Endothelial cell of umbilical vein (primary cell): ENCODE data around the gene RGS7. TPM values are rescaled to one million over a fixed set of nuclear protein-coding genes. Genes with fewer than 3 reads are reported as not detected.

Experiments
- BruUV-seq: library from RNA; stranded (reverse); fragments of 400-500 nt; replicated peaks from 2 replicates; lab custom pipeline; 2021; lab: Mats Ljungman, UMichigan
- CTCF ChIA-PET: fragments of 300-600, 350-600 bp; sonication (Branson Sonifier 250); formaldehyde crosslinking; loops from one replicate; lab custom pipeline; 2021; ENCODE audit warnings: antibody characterized with exemption, inconsistent platforms; lab: Charles Lee
- POLR2A ChIA-PET: fragments of 300-600, 350-600 bp; sonication (Branson Sonifier 250); formaldehyde crosslinking; loops from one replicate; lab custom pipeline; 2021; ENCODE audit warnings: antibody characterized with exemption, inconsistent platforms; lab: Charles Lee
- DNase-seq: peaks from one replicate; pipeline ENCODE4 v3.0.0-alpha.2; 2011; ENCODE audit warnings: low read depth, low spot score
- FAIRE-seq: peaks from 2 replicates; lab custom pipeline; 2011; peaks lifted over from hg19 to GRCh38; lab: Jason Lieb, UNC
- H2AFZ ChIP-seq: 2 replicates; pipeline ENCODE4 v1.6.0; 2012; ENCODE audit warnings: low read depth, low read length, control low read depth, inconsistent platforms
- H3K27ac ChIP-seq: 2 replicates; pipeline ENCODE4 v1.5.1; 2011; ENCODE audit warnings: low read depth, mild to moderate bottlenecking, control low read depth, low read length, moderate library complexity; ENCODE audit not compliant: insufficient read depth
- H3K27me3 ChIP-seq, 2 experiments: 2 replicates each; pipeline versions ENCODE4 v1.6.0 to v1.6.1; 2011; ENCODE audit warnings: low read length in 2 of 2, mixed read lengths in 1 of 2; ENCODE audit not compliant: control insufficient read depth in 2 of 2, insufficient read depth in 2 of 2
- H3K36me3 ChIP-seq, 2 experiments: 2 replicates in 1 of 2; 3 replicates in 1 of 2; pipeline ENCODE4 v1.5.1; 2011; ENCODE audit warnings: low read length in 2 of 2, mild to moderate bottlenecking in 1 of 2, moderate library complexity in 1 of 2; ENCODE audit not compliant: control insufficient read depth in 2 of 2, insufficient read depth in 2 of 2; ENCODE audit errors: extremely low read depth in 1 of 2
- H3K4me1 ChIP-seq: 3 replicates; pipeline ENCODE4 v1.5.1; 2011; ENCODE audit warnings: mild to moderate bottlenecking, low read length; ENCODE audit not compliant: control insufficient read depth, insufficient read depth; ENCODE audit errors: extremely low read depth
- H3K4me2 ChIP-seq: 2 replicates; pipeline ENCODE4 v1.6.1; 2011; ENCODE audit warnings: low read length, control low read depth, mixed read lengths; ENCODE audit not compliant: insufficient read depth
- H3K4me3 ChIP-seq, 3 experiments: fragments of 200-600 bp in 1 of 3; sonication (generic), shearing (Covaris generic) in 1 of 3; replicated peaks in 1 of 3; 2 replicates each; pipeline ENCODE4 v1.5.1; 2011 to 2016; ENCODE audit warnings: control low read depth in 3 of 3, low read length in 3 of 3, mild to moderate bottlenecking in 2 of 3, inconsistent platforms in 1 of 3, low read depth in 1 of 3, moderate library complexity in 1 of 3; ENCODE audit not compliant: insufficient read depth in 1 of 3
- H3K79me2 ChIP-seq: 2 replicates; pipeline ENCODE4 v1.6.0; 2012; ENCODE audit warnings: low read length, inconsistent platforms; ENCODE audit not compliant: control insufficient read depth, insufficient read depth
- H3K9ac ChIP-seq: replicated peaks from 2 replicates; pipeline ENCODE3; 2011; ENCODE audit warnings: low read length, control low read depth; ENCODE audit not compliant: insufficient read depth; ENCODE audit errors: extremely low read depth
- H3K9me1 ChIP-seq: replicated peaks from 3 replicates; pipeline ENCODE4 v1.6.0; 2011; ENCODE audit warnings: mild to moderate bottlenecking, low read length; ENCODE audit not compliant: control insufficient read depth, insufficient read depth; ENCODE audit errors: extremely low read depth
- H3K9me3 ChIP-seq: replicated peaks from 2 replicates; pipeline ENCODE4 v1.5.1; 2012; ENCODE audit warnings: low read length, inconsistent platforms; ENCODE audit not compliant: control insufficient read depth, insufficient read depth
- H4K20me1 ChIP-seq: replicated peaks from 2 replicates; pipeline ENCODE3; 2011; ENCODE audit warnings: mild to moderate bottlenecking, low read length; ENCODE audit not compliant: control insufficient read depth, insufficient read depth; ENCODE audit errors: extremely low read depth
- CTCF ChIP-seq, 2 donors: IDR thresholded peaks; 1 replicate in 1 of 2; 2 replicates in 1 of 2; pipeline ENCODE4 v1.5.1; 2011; ENCODE audit warnings: low read length in 2 of 2, mild to moderate bottlenecking in 2 of 2, moderate library complexity in 2 of 2, control low read depth in 1 of 2, inconsistent platforms in 1 of 2, low read depth in 1 of 2; ENCODE audit not compliant: insufficient read depth in 1 of 2; ENCODE audit errors: extremely low read depth in 1 of 2
- EZH2 ChIP-seq: IDR thresholded peaks from 2 replicates; pipeline ENCODE4 v1.6.1; 2012; ENCODE audit warnings: borderline replicate concordance, low read depth, mild to moderate bottlenecking, moderate library complexity, low read length, inconsistent platforms; ENCODE audit not compliant: severe bottlenecking
- FOS ChIP-seq: IDR thresholded peaks from 2 replicates; pipeline ENCODE4 v1.6.1; 2011; ENCODE audit warnings: mild to moderate bottlenecking, low read length, moderate library complexity, borderline replicate concordance; ENCODE audit not compliant: insufficient read depth
- GATA2 ChIP-seq: IDR thresholded peaks from 2 replicates; pipeline ENCODE4 v1.7.0; 2011; ENCODE audit warnings: low read depth, mild to moderate bottlenecking, moderate library complexity, mixed read lengths, low read length; ENCODE audit not compliant: insufficient read length, insufficient read depth
- JUN ChIP-seq: IDR thresholded peaks from 2 replicates; pipeline ENCODE4 v1.6.1; 2011; ENCODE audit warnings: borderline replicate concordance, low read depth; ENCODE audit not compliant: insufficient read length, insufficient read depth
- MYC ChIP-seq: IDR thresholded peaks from one replicate; pipeline ENCODE4 v1.6.1; 2011; ENCODE audit warnings: mild to moderate bottlenecking, low read depth, low read length
- POLR2A ChIP-seq: IDR thresholded peaks from 2 replicates; pipeline ENCODE4 v1.6.1; 2012; ENCODE audit warnings: low read depth, mild to moderate bottlenecking, control low read depth, low read length
- POLR2AphosphoS5 ChIP-seq: IDR thresholded peaks from 2 replicates; pipeline ENCODE4 v1.6.1; 2012; ENCODE audit warnings: low read depth, mild to moderate bottlenecking, control low read depth, low read length, moderate library complexity; ENCODE audit not compliant: insufficient read depth
- dilution Hi-C: fragments of 300-500 bp; cut with MboI; formaldehyde crosslinking; loops from one replicate; pipeline ENCODE4 v1.15.0; 2019; ENCODE audit warnings: low sequenced_read_pairs; ENCODE audit not compliant: extremely low pct_ligation_motif_present
- intact Hi-C: fragments of 100-400 bp; cut with micrococcal nuclease; formaldehyde crosslinking; loops from one replicate; pipeline ENCODE4 v1.10.0; 2022
- polyA plus RNA-seq, 4 experiments: library from polyadenylated mRNA; depleted of rRNA in 3 of 4; stranded (reverse) in 3 of 4; unstranded in 1 of 4; fragments of >200 nt; gene quantifications; 2 replicates each; pipeline versions ENCODE4 v1.2.1 to v1.2.3, GENCODE V29; 2011 to 2012; ENCODE audit warnings: missing spikeins in 1 of 4
- total RNA-seq: library from RNA; stranded (reverse); gene quantifications from 2 replicates; pipeline ENCODE4 v1.2.3, GENCODE V29; 2021

The RGS7 gene
- total and polyA plus RNA-seq, 2 donors (not counting 3 experiments of a cell fraction or from before 2014, with no cell fraction given) = 0.43 to 0.44 TPM

- intact Hi-C loops (no loop called here), dilution Hi-C loops (no loop called here)
- H3K79me2 ChIP-seq = no peaks in the 10 kb centered on the region
- ChIA-PET POLR2A (no interaction called here), CTCF (no interaction called here)
- H3K27me3 ChIP-seq = no peaks in the 10 kb centered on the region
- TF ChIP-seq POLR2AphosphoS5 (no peak), POLR2A (no peak), GATA2 (no peak), JUN (no peak), EZH2 (no peak), FOS (no peak)
- H3K4me1 ChIP-seq = no peaks in the 10 kb centered on the region
- H3K9me1 ChIP-seq = no peaks in the 10 kb centered on the region
- no peak for FAIRE-seq
- H3K9ac ChIP-seq = no peak overlapping the region
- peaks cover 2% of the 10 kb centered on the region for H3K9me3 ChIP-seq
- H3K4me2 ChIP-seq = no peak overlapping the region
- no TSS peak for BruUV-seq
- no peaks in the 10 kb centered on the region for H3K36me3 ChIP-seq
- no peak overlapping the region for H2AFZ ChIP-seq
- H3K27ac ChIP-seq = no peak overlapping the region
- no peaks in the 10 kb centered on the region for H4K20me1 ChIP-seq
- no peak overlapping the region for H3K4me3 ChIP-seq
- DNase-seq = no peak
Observed at GRCh38 chr1:241101622-241102021, 255.4 kb downstream of the RGS7 start.

- H3K4me3 ChIP-seq = no peak overlapping the region
- H3K4me1 ChIP-seq = no peaks in the 10 kb centered on the region
- H4K20me1 ChIP-seq = no peaks in the 10 kb centered on the region
- no peaks in the 10 kb centered on the region for H3K27me3 ChIP-seq
- intact Hi-C loops (no loop called here), dilution Hi-C loops (no loop called here)
- ChIA-PET POLR2A (no interaction called here), CTCF (interaction anchor here (0.9 kb wide), 1 partner anchor 14 kb away, joined by 3 read pairs; no protein-coding TSS in a partner anchor)
- no peaks in the 10 kb centered on the region for H3K36me3 ChIP-seq
- BruUV-seq = no TSS peak
- DNase-seq (no peak), FAIRE-seq (no peak)
- TF ChIP-seq POLR2A = no peak
- no peak for TF ChIP-seq POLR2AphosphoS5
- no peak for TF ChIP-seq CTCF (IDR thresholded peaks at IDR 0.05; ENCODE audit: extremely low read depth in 1 of 2, insufficient read depth in 1 of 2, low read depth in 1 of 2, low read length in 2 of 2)
- no peak for TF ChIP-seq MYC
- no peak for TF ChIP-seq FOS
- no peak for TF ChIP-seq EZH2
- no peak overlapping the region for H3K9ac ChIP-seq
- no peak overlapping the region for H2AFZ ChIP-seq
- no peaks in the 10 kb centered on the region for H3K79me2 ChIP-seq
- H3K9me1 ChIP-seq = no peaks in the 10 kb centered on the region
- H3K4me2 ChIP-seq = no peak overlapping the region
- peaks cover 2% of the 10 kb centered on the region for H3K9me3 ChIP-seq
- no peak overlapping the region for H3K27ac ChIP-seq
Observed at GRCh38 chr1:241097479-241097878, 259.5 kb downstream of the RGS7 start.
